Measurements from ENCODE around the gene EXOC6B.
A peak's percentile ranks its signal among the peaks of the same experiment; 100 is the strongest.

Gene EXOC6B

GRCh38 chr2:72141032-72141645 is 684.7 kb downstream of the EXOC6B start:
- DNase-seq, result no peak

GRCh38 chr2:72140621-72140960 is 685.2 kb downstream of the EXOC6B start:
- no peak for DNase-seq

GRCh38 chr2:72139874-72140620 is 685.8 kb downstream of the EXOC6B start:
- no peak for DNase-seq

GRCh38 chr2:72139471-72139873 is 686.4 kb downstream of the EXOC6B start:
- DNase-seq, result no peak

- DNase-seq, result no peak
Observed at GRCh38 chr2:72138921-72139381, 686.9 kb downstream of the EXOC6B start.

GRCh38 chr2:72138011-72138881 is 687.6 kb downstream of the EXOC6B start:
- no peak for DNase-seq

- peak; percentile 40 for DNase-seq
Observed at GRCh38 chr2:72137498-72138010, 688.3 kb downstream of the EXOC6B start.

- no peak for DNase-seq
Observed at GRCh38 chr2:72136933-72137497, 688.8 kb downstream of the EXOC6B start.

GRCh38 chr2:72136331-72136730 is 689.5 kb downstream of the EXOC6B start:
- DNase-seq, result no peak

GRCh38 chr2:72135921-72136320 is 689.9 kb downstream of the EXOC6B start:
- DNase-seq, result no peak

GRCh38 chr2:72134997-72135800 is 690.6 kb downstream of the EXOC6B start:
- no peak for DNase-seq

- DNase-seq, result no peak
Observed at GRCh38 chr2:72134408-72134996, 691.3 kb downstream of the EXOC6B start.

- no peak for DNase-seq
Observed at GRCh38 chr2:72133721-72134407, 692.0 kb downstream of the EXOC6B start.

- no peak for DNase-seq
Observed at GRCh38 chr2:72132981-72133720, 692.7 kb downstream of the EXOC6B start.

GRCh38 chr2:72131916-72132841 is 693.7 kb downstream of the EXOC6B start:
- no peak for DNase-seq

- no peak for DNase-seq
Observed at GRCh38 chr2:72131371-72131891, 694.4 kb downstream of the EXOC6B start.

GRCh38 chr2:72130659-72131360 is 695.0 kb downstream of the EXOC6B start:
- no peak for DNase-seq

GRCh38 chr2:72129681-72130340 is 696.0 kb downstream of the EXOC6B start:
- no peak for DNase-seq
